HEK293 (cell line): ENCODE data around the gene RSRP1.

ENCODE experiments used
- CTCF ChIA-PET: fragments of 350-600 bp; formaldehyde crosslinking; extraction: SDS; loops from one replicate; lab custom pipeline; 2021; ENCODE audit warnings: antibody characterized with exemption; lab: Yijun Ruan, JAX
- POLR2A ChIA-PET: fragments of 300-600 bp; formaldehyde crosslinking; extraction: SDS; loops from one replicate; lab custom pipeline; 2020; ENCODE audit warnings: antibody characterized with exemption, inconsistent platforms; lab: Yijun Ruan, JAX
- H3K27ac ChIP-seq: fragments of 200-500 bp; sonication (Bioruptor generic); 2 replicates; pipeline ENCODE4 v1.5.1; 2014; ENCODE audit warnings: low read depth, low read length, control low read depth, inconsistent platforms; ENCODE audit errors: extremely low read depth
- H3K36me3 ChIP-seq, 2 experiments: fragments of 200-500 bp in 1 of 2; sonication (Bioruptor generic) in 1 of 2; 1 replicate in 1 of 2; 2 replicates in 1 of 2; pipeline ENCODE4 v1.5.1; 2014 to 2017; ENCODE audit warnings: inconsistent platforms in 2 of 2, low read length in 2 of 2; ENCODE audit not compliant: control insufficient read depth in 2 of 2, insufficient read depth in 1 of 2
- H3K4me1 ChIP-seq: fragments of 200-500 bp; sonication (Bioruptor generic); 2 replicates; pipeline ENCODE4 v1.5.1; 2014; ENCODE audit warnings: mild to moderate bottlenecking, low read length, inconsistent platforms; ENCODE audit not compliant: control insufficient read depth, insufficient read depth
- H3K4me3 ChIP-seq: 2 replicates; pipeline ENCODE4 v1.5.1; 2011; ENCODE audit warnings: low read depth, mild to moderate bottlenecking, control low read depth, low read length, moderate library complexity
- H3K9me3 ChIP-seq: fragments of 200-500 bp; sonication (Bioruptor generic); 2 replicates; pipeline ENCODE4 v1.5.1; 2014; ENCODE audit warnings: low read depth, low read length, inconsistent platforms; ENCODE audit not compliant: control insufficient read depth, insufficient read depth
- ZNF10 ChIP-seq: fragments of 450-650 bp; formaldehyde crosslinking; IDR thresholded peaks from 2 replicates; pipeline ENCODE4 v1.5.1; 2017; ENCODE audit warnings: missing biosample characterization, missing genetic modification characterization
- ZNF140 ChIP-seq: fragments of 450-650 bp; formaldehyde crosslinking; IDR thresholded peaks from 2 replicates; pipeline ENCODE4 v1.5.1; 2016; ENCODE audit warnings: missing biosample characterization, missing genetic modification characterization
- ZNF19 ChIP-seq: fragments of 450-650 bp; formaldehyde crosslinking; IDR thresholded peaks from 2 replicates; pipeline ENCODE4; 2016; ENCODE audit warnings: missing biosample characterization, missing genetic modification characterization, low read depth
- ZNF2 ChIP-seq: fragments of 450-650 bp; formaldehyde crosslinking; IDR thresholded peaks from 2 replicates; pipeline ENCODE4 v1.5.1; 2016; ENCODE audit warnings: missing biosample characterization, missing genetic modification characterization
- ZNF223 ChIP-seq: fragments of 450-650 bp; formaldehyde crosslinking; IDR thresholded peaks from 2 replicates; pipeline ENCODE4 v1.5.1; 2016; ENCODE audit warnings: missing biosample characterization, missing genetic modification characterization
- ZNF266 ChIP-seq: fragments of 450-650 bp; formaldehyde crosslinking; IDR thresholded peaks from 2 replicates; pipeline ENCODE4 v1.5.1; 2016; ENCODE audit warnings: missing biosample characterization, missing genetic modification characterization, low read depth
- ZNF394 ChIP-seq: fragments of 450-650 bp; formaldehyde crosslinking; IDR thresholded peaks from 2 replicates; pipeline ENCODE4 v1.5.1; 2016; ENCODE audit warnings: missing biosample characterization, missing genetic modification characterization, mild to moderate bottlenecking, moderate library complexity, borderline replicate concordance
- ZNF610 ChIP-seq: fragments of 450-650 bp; formaldehyde crosslinking; IDR thresholded peaks from 2 replicates; pipeline ENCODE4 v1.5.1; 2016; ENCODE audit warnings: missing biosample characterization, missing genetic modification characterization, borderline replicate concordance
- ZNF701 ChIP-seq: fragments of 450-650 bp; formaldehyde crosslinking; IDR thresholded peaks from 2 replicates; pipeline ENCODE4 v1.5.1; 2016; ENCODE audit warnings: missing biosample characterization, missing genetic modification characterization
- TF ChIP-seq, protein P1 (sequence below): fragments of 450-650 bp; formaldehyde crosslinking; IDR thresholded peaks from 2 replicates; pipeline ENCODE4 v1.5.1; 2016; ENCODE audit warnings: missing biosample characterization, missing genetic modification characterization
- TF ChIP-seq, protein P2 (sequence below): fragments of 450-650 bp; formaldehyde crosslinking; IDR thresholded peaks from 2 replicates; pipeline ENCODE4 v1.5.1; 2016; ENCODE audit warnings: missing biosample characterization, missing genetic modification characterization
- TF ChIP-seq, protein P3 (sequence below): fragments of 450-650 bp; formaldehyde crosslinking; conservative IDR thresholded peaks from 2 replicates; pipeline ENCODE4 v1.5.1; 2016; ENCODE audit warnings: low read depth, missing biosample characterization, missing genetic modification characterization
- TF ChIP-seq, protein P4 (sequence below): fragments of 450-650 bp; formaldehyde crosslinking; IDR thresholded peaks from 2 replicates; pipeline ENCODE4 v1.5.1; 2016; ENCODE audit warnings: missing biosample characterization, missing genetic modification characterization
- TF ChIP-seq, protein P5 (sequence below): fragments of 450-650 bp; formaldehyde crosslinking; IDR thresholded peaks from 2 replicates; pipeline ENCODE4 v1.5.1; 2017; ENCODE audit warnings: missing biosample characterization, mild to moderate bottlenecking, missing genetic modification characterization, moderate library complexity

RSRP1 gene

DNA sequence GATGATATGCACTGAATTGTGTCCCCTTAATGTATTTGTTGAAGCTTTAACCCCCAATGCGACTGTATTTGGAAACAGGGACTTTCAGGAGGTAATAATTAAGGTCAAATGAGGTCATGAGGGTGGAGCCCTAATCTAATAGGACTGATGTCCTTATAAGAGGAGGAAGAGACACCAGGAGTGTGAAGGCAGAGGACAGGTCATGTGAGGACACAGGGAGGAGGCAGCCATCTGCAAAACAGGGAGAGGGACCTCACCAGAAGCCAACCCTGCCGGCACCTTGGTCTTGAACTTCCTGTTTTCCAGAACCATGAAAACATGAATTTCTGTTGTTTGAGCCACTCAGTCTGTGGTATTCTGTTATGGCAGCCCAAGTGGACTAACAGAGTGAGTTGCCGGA lies 30.2 kb downstream of the RSRP1 start (continued):
- TF ChIP-seq, protein P1, sequence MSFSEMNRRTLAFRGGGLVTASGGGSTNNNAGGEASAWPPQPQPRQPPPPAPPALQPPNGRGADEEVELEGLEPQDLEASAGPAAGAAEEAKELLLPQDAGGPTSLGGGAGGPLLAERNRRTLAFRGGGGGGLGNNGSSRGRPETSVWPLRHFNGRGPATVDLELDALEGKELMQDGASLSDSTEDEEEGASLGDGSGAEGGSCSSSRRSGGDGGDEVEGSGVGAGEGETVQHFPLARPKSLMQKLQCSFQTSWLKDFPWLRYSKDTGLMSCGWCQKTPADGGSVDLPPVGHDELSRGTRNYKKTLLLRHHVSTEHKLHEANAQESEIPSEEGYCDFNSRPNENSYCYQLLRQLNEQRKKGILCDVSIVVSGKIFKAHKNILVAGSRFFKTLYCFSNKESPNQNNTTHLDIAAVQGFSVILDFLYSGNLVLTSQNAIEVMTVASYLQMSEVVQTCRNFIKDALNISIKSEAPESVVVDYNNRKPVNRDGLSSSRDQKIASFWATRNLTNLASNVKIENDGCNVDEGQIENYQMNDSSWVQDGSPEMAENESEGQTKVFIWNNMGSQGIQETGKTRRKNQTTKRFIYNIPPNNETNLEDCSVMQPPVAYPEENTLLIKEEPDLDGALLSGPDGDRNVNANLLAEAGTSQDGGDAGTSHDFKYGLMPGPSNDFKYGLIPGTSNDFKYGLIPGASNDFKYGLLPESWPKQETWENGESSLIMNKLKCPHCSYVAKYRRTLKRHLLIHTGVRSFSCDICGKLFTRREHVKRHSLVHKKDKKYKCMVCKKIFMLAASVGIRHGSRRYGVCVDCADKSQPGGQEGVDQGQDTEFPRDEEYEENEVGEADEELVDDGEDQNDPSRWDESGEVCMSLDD, result no peak
- TF ChIP-seq, protein P2, sequence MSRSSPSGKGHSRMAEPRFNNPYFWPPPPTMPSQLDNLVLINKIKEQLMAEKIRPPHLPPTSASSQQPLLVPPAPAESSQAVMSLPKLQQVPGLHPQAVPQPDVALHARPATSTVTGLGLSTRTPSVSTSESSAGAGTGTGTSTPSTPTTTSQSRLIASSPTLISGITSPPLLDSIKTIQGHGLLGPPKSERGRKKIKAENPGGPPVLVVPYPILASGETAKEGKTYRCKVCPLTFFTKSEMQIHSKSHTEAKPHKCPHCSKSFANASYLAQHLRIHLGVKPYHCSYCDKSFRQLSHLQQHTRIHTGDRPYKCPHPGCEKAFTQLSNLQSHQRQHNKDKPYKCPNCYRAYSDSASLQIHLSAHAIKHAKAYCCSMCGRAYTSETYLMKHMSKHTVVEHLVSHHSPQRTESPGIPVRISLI (tag by site-specific recombination), result no peak
- TF ChIP-seq, protein P3, sequence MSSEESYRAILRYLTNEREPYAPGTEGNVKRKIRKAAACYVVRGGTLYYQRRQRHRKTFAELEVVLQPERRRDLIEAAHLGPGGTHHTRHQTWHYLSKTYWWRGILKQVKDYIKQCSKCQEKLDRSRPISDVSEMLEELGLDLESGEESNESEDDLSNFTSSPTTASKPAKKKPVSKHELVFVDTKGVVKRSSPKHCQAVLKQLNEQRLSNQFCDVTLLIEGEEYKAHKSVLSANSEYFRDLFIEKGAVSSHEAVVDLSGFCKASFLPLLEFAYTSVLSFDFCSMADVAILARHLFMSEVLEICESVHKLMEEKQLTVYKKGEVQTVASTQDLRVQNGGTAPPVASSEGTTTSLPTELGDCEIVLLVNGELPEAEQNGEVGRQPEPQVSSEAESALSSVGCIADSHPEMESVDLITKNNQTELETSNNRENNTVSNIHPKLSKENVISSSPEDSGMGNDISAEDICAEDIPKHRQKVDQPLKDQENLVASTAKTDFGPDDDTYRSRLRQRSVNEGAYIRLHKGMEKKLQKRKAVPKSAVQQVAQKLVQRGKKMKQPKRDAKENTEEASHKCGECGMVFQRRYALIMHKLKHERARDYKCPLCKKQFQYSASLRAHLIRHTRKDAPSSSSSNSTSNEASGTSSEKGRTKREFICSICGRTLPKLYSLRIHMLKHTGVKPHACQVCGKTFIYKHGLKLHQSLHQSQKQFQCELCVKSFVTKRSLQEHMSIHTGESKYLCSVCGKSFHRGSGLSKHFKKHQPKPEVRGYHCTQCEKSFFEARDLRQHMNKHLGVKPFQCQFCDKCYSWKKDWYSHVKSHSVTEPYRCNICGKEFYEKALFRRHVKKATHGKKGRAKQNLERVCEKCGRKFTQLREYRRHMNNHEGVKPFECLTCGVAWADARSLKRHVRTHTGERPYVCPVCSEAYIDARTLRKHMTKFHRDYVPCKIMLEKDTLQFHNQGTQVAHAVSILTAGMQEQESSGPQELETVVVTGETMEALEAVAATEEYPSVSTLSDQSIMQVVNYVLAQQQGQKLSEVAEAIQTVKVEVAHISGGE (tag by site-specific recombination), result no peak
- TF ChIP-seq ZNF223 (tag by site-specific recombination), result no peak

DNA sequence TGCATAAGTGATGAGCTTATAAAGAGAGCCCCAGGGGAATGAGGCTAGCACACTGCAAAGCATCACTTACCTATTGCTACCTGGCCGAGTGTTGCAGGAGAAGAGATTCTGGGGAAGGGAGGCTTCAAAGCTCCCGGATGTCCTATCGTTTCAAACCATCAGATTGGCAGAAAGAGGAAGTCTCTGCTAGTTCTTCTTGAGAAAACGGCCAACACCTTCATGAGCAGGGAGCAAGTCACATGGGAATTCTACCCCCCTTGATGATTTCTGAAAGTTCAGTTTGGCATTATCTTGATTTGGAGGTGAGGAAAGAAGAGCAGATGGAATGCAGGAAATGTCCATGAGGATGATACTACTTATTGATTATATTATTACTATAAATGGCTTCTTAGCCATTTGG lies 31.1 kb downstream of the RSRP1 start:
- POLR2A ChIA-PET, result no interaction called here
- TF ChIP-seq ZNF2 (tag by site-specific recombination) (no peak), ZNF140 (tag by site-specific recombination) (no peak), ZNF394 (tag by site-specific recombination) (no peak), ZNF19 (tag by site-specific recombination) (no peak)
- TF ChIP-seq, protein P4, sequence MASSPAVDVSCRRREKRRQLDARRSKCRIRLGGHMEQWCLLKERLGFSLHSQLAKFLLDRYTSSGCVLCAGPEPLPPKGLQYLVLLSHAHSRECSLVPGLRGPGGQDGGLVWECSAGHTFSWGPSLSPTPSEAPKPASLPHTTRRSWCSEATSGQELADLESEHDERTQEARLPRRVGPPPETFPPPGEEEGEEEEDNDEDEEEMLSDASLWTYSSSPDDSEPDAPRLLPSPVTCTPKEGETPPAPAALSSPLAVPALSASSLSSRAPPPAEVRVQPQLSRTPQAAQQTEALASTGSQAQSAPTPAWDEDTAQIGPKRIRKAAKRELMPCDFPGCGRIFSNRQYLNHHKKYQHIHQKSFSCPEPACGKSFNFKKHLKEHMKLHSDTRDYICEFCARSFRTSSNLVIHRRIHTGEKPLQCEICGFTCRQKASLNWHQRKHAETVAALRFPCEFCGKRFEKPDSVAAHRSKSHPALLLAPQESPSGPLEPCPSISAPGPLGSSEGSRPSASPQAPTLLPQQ, result no peak

DNA sequence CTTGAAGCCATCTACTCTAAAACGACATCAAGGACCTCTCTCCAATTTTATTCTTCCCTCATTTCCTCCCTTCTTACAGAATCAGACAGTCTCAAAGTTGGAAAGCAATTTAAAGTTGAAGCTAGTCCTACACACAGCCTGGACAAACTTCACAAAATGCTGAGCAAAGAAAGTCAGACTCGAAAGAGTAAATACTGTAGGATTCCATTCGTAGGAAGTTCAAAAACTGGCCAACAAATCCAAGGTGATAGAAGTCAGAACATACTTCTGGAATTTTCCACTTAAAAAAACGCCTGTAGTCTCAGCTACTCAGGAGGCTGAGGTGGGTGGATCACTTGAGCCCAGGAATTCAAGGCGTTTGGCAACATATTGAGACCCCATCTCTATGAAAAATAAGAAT lies 34.5 kb downstream of the RSRP1 start:
- no peak overlapping the region for H3K27ac ChIP-seq
- ChIA-PET POLR2A (interaction anchor here (0.6 kb wide), 1 partner anchor 169 kb away, joined by 7 read pairs; no protein-coding TSS in a partner anchor), CTCF (interaction anchor here (0.9 to 1.7 kb wide), 2 partner anchors 8 to 598 kb away, joined by 3 to 10 read pairs; no protein-coding TSS in a partner anchor)
- H3K4me1 ChIP-seq, result no peaks in the 10 kb centered on the region
- H3K36me3 ChIP-seq, result no peaks in the 10 kb centered on the region
- TF ChIP-seq ZNF266 (tag by site-specific recombination) (no peak), ZNF701 (tag by site-specific recombination) (no peak), ZNF610 (tag by site-specific recombination) (no peak), ZNF10 (no peak)
- TF ChIP-seq, protein P5, sequence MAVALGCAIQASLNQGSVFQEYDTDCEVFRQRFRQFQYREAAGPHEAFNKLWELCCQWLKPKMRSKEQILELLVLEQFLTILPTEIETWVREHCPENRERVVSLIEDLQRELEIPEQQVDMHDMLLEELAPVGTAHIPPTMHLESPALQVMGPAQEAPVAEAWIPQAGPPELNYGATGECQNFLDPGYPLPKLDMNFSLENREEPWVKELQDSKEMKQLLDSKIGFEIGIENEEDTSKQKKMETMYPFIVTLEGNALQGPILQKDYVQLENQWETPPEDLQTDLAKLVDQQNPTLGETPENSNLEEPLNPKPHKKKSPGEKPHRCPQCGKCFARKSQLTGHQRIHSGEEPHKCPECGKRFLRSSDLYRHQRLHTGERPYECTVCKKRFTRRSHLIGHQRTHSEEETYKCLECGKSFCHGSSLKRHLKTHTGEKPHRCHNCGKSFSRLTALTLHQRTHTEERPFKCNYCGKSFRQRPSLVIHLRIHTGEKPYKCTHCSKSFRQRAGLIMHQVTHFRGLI (tag by site-specific recombination), result no peak
- TF ChIP-seq, protein P2 (tag by site-specific recombination), result no peak
- no peaks in the 10 kb centered on the region for H3K9me3 ChIP-seq
- H3K4me3 ChIP-seq, result no peak overlapping the region

More for the DNA sequence above, 31.1 kb downstream of the RSRP1 start:
- Histone ChIP-seq H3K36me3 (peaks cover 9 to 22% of the 10 kb centered on the region in 2 experiments; a peak in 2 of 3 replicates), H3K4me1 (no peaks in the 10 kb centered on the region), H3K27ac (no peak overlapping the region), H3K4me3 (no peak overlapping the region), H3K9me3 (no peaks in the 10 kb centered on the region)
- CTCF ChIA-PET, result interaction anchor here (0.6 to 1.3 kb wide), 3 partner anchors 9 to 300 kb away, joined by 3 to 7 read pairs (median 3); no protein-coding TSS in a partner anchor
